HepG2 (cell line): ENCODE results near the gene IWS1. TPM values are rescaled to one million over a fixed set of nuclear protein-coding genes. Genes with fewer than 3 reads are reported as not detected.

Experiments
- ATF7 ChIP-seq, 2 experiments: fragments of 450-650 bp in 1 of 2; sonication (generic) in 1 of 2; formaldehyde crosslinking in 1 of 2; IDR thresholded peaks; 2 replicates each; pipeline versions ENCODE4 v1.4.0 to v1.6.1; 2016 to 2020; ENCODE audit warnings: antibody characterized with exemption in 1 of 2, mild to moderate bottlenecking in 1 of 2, missing genetic modification reagents in 1 of 2
- ESRRA ChIP-seq: sonication (generic); formaldehyde crosslinking; IDR thresholded peaks from 2 replicates; pipeline ENCODE4 v1.5.1; 2020; ENCODE audit warnings: mild to moderate bottlenecking, low read depth, missing genetic modification reagents
- GABPB1 ChIP-seq: IDR thresholded peaks from 2 replicates; pipeline ENCODE4 v1.6.1; 2016; ENCODE audit warnings: mild to moderate bottlenecking, missing genetic modification reagents, moderate library complexity, missing compliant biosample characterization
- HINFP ChIP-seq: sonication (generic); formaldehyde crosslinking; IDR thresholded peaks from 2 replicates; pipeline ENCODE4 v1.4.0; 2020; ENCODE audit warnings: low read depth, mild to moderate bottlenecking, missing genetic modification reagents
- PAX8 ChIP-seq: sonication (generic); formaldehyde crosslinking; IDR thresholded peaks from 2 replicates; pipeline ENCODE4 v1.8.0; 2022; ENCODE audit warnings: mild to moderate bottlenecking, missing genetic modification reagents, borderline replicate concordance
- POLR2AphosphoS2 ChIP-seq: IDR thresholded peaks from 2 replicates; pipeline ENCODE4 v1.6.1; 2011; ENCODE audit warnings: low read depth, low read length, improper control_type of control experiment
- RARA ChIP-seq: IDR thresholded peaks from 2 replicates; pipeline ENCODE4 v1.6.1; 2016; ENCODE audit warnings: missing genetic modification reagents, missing compliant biosample characterization
- RBM39 ChIP-seq: fragments of 200-400 bp; formaldehyde crosslinking; IDR thresholded peaks from one replicate; pipeline ENCODE4 v1.6.1; 2018; ENCODE audit warnings: antibody characterized with exemption, mild to moderate bottlenecking, low read depth, low read length; ENCODE audit not compliant: poor library complexity, severe bottlenecking
- RERE ChIP-seq: IDR thresholded peaks from 2 replicates; pipeline ENCODE4 v1.6.1; 2016; ENCODE audit warnings: low read depth, missing genetic modification reagents, missing compliant biosample characterization
- SAP130 ChIP-seq: IDR thresholded peaks from 2 replicates; pipeline ENCODE4 v1.6.1; 2016; ENCODE audit warnings: low read depth
- TBX3 ChIP-seq: fragments of 450-650 bp; IDR thresholded peaks from 2 replicates; pipeline ENCODE4 v1.6.1; 2017; ENCODE audit warnings: antibody characterized with exemption, mild to moderate bottlenecking, inconsistent platforms, borderline replicate concordance
- ZBTB3 ChIP-seq: sonication (generic); formaldehyde crosslinking; IDR thresholded peaks from 2 replicates; pipeline ENCODE4 v1.4.0; 2020; ENCODE audit warnings: low read depth, mild to moderate bottlenecking, moderate library complexity, missing genetic modification reagents, borderline replicate concordance
- ZNF354B ChIP-seq: sonication (generic); formaldehyde crosslinking; IDR thresholded peaks from 2 replicates; pipeline ENCODE4 v1.8.0; 2022; ENCODE audit warnings: mild to moderate bottlenecking, missing genetic modification reagents
- ZNF451 ChIP-seq: sonication (generic); formaldehyde crosslinking; IDR thresholded peaks from 2 replicates; pipeline ENCODE4 v1.5.0; 2020; ENCODE audit warnings: mild to moderate bottlenecking, missing genetic modification reagents
- ZNF501 ChIP-seq: sonication (generic); formaldehyde crosslinking; IDR thresholded peaks from 2 replicates; pipeline ENCODE4 v1.5.1; 2020; ENCODE audit warnings: mild to moderate bottlenecking, moderate library complexity, missing genetic modification reagents
- ZNF547 ChIP-seq: sonication (generic); formaldehyde crosslinking; IDR thresholded peaks from 2 replicates; pipeline ENCODE4 v1.5.1; 2020; ENCODE audit warnings: mild to moderate bottlenecking, missing genetic modification reagents
- ZNF616 ChIP-seq: sonication (generic); formaldehyde crosslinking; IDR thresholded peaks from 2 replicates; pipeline ENCODE4 v1.5.0; 2020; ENCODE audit warnings: low read depth, mild to moderate bottlenecking, missing genetic modification reagents
- ZNF691 ChIP-seq: sonication (generic); formaldehyde crosslinking; IDR thresholded peaks from 2 replicates; pipeline ENCODE4 v1.4.0; 2020; ENCODE audit warnings: missing genetic modification reagents, low read depth, mild to moderate bottlenecking, borderline replicate concordance
- ZNF761 ChIP-seq: sonication (generic); formaldehyde crosslinking; conservative IDR thresholded peaks from 2 replicates; pipeline ENCODE4 v1.4.0; 2020; ENCODE audit warnings: mild to moderate bottlenecking, missing genetic modification reagents
- ZSCAN9 ChIP-seq: IDR thresholded peaks from 2 replicates; pipeline ENCODE4 v1.6.1; 2016; ENCODE audit warnings: borderline replicate concordance
- polyA plus RNA-seq, 8 experiments: library from polyadenylated mRNA; depleted of rRNA in 3 of 8; stranded (reverse) in 7 of 8; unstranded in 1 of 8; fragments of >200 nt; fragmentation: Illumina TruSeq in 4 of 8; extraction: Trizol in 4 of 8; gene quantifications; 2 replicates each; pipeline versions ENCODE4 v1.2.1 to v1.2.3, GENCODE V29; 2011 to 2016; ENCODE audit warnings: low read depth in 4 of 8, missing spikeins in 1 of 8, mixed read lengths in 1 of 8; ENCODE audit not compliant: insufficient read depth in 1 of 8
- total RNA-seq, 5 experiments: library from RNA; depleted of rRNA; stranded (reverse); fragments of >200 nt; fragmentation: Illumina TruSeq; extraction: Trizol; gene quantifications; 2 replicates each; pipeline ENCODE4 v1.2.3, GENCODE V29; 2016; ENCODE audit warnings: low read depth in 1 of 5

Gene IWS1
- total and polyA plus RNA-seq, 2 of the 13 experiments (the other 11 are each of a cell fraction or from before 2014, with no cell fraction given), result 28.9 to 62.3 TPM

DNA sequence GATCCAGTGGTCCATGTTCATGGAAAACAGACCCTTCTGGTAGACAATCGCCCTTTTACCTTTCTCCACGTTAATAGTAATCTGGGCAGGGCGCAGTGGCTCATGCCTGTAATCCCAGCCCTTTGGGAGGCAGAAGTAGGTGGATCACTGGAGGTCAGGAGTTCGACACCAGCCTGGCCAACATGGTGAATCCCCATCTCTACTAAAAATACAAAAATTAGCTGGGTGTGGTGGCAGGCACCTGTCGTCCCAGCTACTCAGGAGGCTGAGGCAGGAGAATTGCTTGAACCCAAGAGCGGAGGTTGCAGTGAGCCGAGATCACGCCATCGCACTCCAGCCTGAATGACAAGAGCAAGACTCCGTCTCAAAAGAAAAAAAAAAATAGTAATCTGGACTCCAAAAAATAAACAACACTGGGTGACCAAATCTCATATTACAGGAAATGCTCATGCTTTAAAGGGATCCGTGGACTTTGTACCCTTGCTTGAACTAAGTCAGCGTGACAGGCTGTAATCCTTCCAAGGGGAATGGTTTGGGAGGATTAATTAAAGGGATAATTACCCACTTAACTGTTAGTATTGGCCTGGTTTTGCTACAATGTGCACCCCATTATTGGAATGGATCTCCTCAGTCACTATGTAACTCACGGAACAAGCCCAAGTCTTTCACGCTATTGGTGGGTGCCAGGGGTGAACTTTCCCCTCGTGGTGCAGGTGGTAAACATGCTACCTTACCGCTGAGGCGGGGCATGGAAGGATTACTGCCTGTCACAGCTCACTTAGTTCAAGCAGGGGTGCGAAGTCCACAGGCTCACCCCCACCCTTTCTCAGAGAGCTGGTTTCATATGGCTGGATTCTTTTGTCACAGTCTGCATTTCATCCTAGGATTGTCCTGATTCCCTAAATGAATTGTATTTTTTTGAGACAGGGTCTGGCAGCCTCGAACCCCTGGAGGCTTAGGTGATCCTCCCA is 71.4 kb downstream of the IWS1 start (continued):
- TF ChIP-seq ZNF501 (CRISPR knock-in tag) (peak; percentile 54), RERE (CRISPR knock-in tag) (peak; percentile 73; the same call in 1 of the 2 replicates), ZNF451 (CRISPR knock-in tag) (peak; percentile 82; the same call in 1 of the 2 replicates), ZNF547 (CRISPR knock-in tag) (no peak), ESRRA (CRISPR knock-in tag) (peak; percentile 90; the same call in 1 of the 2 replicates), RBM39 (no peak), POLR2AphosphoS2 (no peak), HINFP (CRISPR knock-in tag) (peak; percentile 62; the same call in 1 of the 2 replicates), PAX8 (CRISPR knock-in tag) (no peak; the same call in 1 of the 2 replicates), ZNF616 (CRISPR knock-in tag) (peak; percentile 54; the same call in 1 of the 2 replicates), ZSCAN9 (CRISPR knock-in tag) (peak; percentile 97), ZNF761 (CRISPR knock-in tag) (peak; percentile 90; the same call in 1 of the 2 replicates), ZBTB3 (CRISPR knock-in tag) (peak; percentile 97; the same call in 1 of the 2 replicates), SAP130 (CRISPR knock-in tag) (peak; percentile 94), TBX3 (peak; percentile 91), RARA (peak; percentile 84), ATF7 (IDR thresholded peaks at IDR 0.05) (no peak), ATF7 (CRISPR knock-in tag; IDR thresholded peaks at IDR 0.05) (peak; percentile 79; the same call in 1 of the 2 replicates), GABPB1 (peak; percentile 67), ZNF691 (CRISPR knock-in tag) (peak; percentile 86), ZNF354B (no peak)
